SK-N-SH treated with all-trans-retinoic acid at 6 μM for 48 hours (cell line): ENCODE data around the gene RSL24D1.

ENCODE experiments used
- RARB ChIP-seq: fragments of 250-450 bp; sonication (Bioruptor Pico); IDR thresholded peaks from 2 replicates; pipeline ENCODE4 v1.8.0; 2021; ENCODE audit warnings: mild to moderate bottlenecking, moderate library complexity
- TCF4 ChIP-seq: fragments of 250-450 bp; sonication (Bioruptor Pico); IDR thresholded peaks from 2 replicates; pipeline ENCODE4 v1.8.0; 2021; ENCODE audit warnings: mild to moderate bottlenecking, moderate library complexity, borderline replicate concordance
- ZC3H10 ChIP-seq: fragments of 250-450 bp; sonication (Bioruptor Pico); IDR thresholded peaks from 2 replicates; pipeline ENCODE4 v1.5.1; 2021; ENCODE audit warnings: mild to moderate bottlenecking, moderate library complexity
- ZFP3 ChIP-seq: fragments of 250-450 bp; sonication (Bioruptor Pico); IDR thresholded peaks from 2 replicates; pipeline ENCODE4 v1.5.0; 2020; ENCODE audit warnings: mild to moderate bottlenecking, moderate library complexity
- ZFP30 ChIP-seq: fragments of 450-650 bp; formaldehyde crosslinking; IDR thresholded peaks from 2 replicates; pipeline ENCODE4 v1.5.0; 2022; ENCODE audit warnings: mild to moderate bottlenecking, moderate library complexity
- ZNF8 ChIP-seq: fragments of 450-650 bp; formaldehyde crosslinking; IDR thresholded peaks from 2 replicates; pipeline ENCODE4 v1.5.0; 2020; ENCODE audit warnings: mild to moderate bottlenecking, moderate library complexity
- TF ChIP-seq, protein P1 (sequence below): fragments of 250-450 bp; sonication (Bioruptor Pico); IDR thresholded peaks from 2 replicates; pipeline ENCODE4 v1.5.1; 2020; ENCODE audit warnings: low read depth, mild to moderate bottlenecking, moderate library complexity
- TF ChIP-seq, protein P2 (sequence below): fragments of 250-450 bp; sonication (Bioruptor Pico); IDR thresholded peaks from 2 replicates; pipeline ENCODE4 v1.8.0; 2020; ENCODE audit warnings: mild to moderate bottlenecking, moderate library complexity, borderline replicate concordance

DNA sequence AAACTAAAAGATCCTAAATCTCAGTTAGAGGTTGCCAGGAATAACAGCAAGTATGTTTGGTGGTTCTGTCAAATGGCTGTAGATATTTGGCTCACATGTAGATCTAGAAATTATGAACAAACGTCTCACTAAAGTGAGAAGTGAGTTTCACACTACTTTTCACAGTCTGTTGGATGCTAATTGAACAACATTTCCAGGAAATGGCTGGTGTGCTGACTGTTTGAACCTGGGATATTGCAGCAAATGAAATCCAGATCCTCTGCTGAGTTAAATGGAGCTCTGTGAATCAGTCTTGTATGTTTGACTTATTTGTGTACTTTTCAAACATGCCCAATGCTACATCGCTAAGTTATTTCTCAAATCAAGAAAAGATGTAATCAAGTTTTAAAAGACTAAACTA is 21.3 kb upstream of the RSL24D1 start:
- TF ChIP-seq, protein P1, sequence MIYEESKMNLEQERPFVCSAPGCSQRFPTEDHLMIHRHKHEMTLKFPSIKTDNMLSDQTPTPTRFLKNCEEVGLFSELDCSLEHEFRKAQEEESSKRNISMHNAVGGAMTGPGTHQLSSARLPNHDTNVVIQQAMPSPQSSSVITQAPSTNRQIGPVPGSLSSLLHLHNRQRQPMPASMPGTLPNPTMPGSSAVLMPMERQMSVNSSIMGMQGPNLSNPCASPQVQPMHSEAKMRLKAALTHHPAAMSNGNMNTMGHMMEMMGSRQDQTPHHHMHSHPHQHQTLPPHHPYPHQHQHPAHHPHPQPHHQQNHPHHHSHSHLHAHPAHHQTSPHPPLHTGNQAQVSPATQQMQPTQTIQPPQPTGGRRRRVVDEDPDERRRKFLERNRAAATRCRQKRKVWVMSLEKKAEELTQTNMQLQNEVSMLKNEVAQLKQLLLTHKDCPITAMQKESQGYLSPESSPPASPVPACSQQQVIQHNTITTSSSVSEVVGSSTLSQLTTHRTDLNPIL (CRISPR knock-in tag) = no peak
- TF ChIP-seq RARB (CRISPR knock-in tag) (no peak), ZFP3 (CRISPR knock-in tag) (no peak), ZNF8 (CRISPR knock-in tag) (no peak), ZFP30 (CRISPR knock-in tag) (no peak), ZC3H10 (CRISPR knock-in tag) (no peak), TCF4 (CRISPR knock-in tag) (peak; percentile 51; the same call in 1 of the 2 replicates)
- TF ChIP-seq, protein P2, sequence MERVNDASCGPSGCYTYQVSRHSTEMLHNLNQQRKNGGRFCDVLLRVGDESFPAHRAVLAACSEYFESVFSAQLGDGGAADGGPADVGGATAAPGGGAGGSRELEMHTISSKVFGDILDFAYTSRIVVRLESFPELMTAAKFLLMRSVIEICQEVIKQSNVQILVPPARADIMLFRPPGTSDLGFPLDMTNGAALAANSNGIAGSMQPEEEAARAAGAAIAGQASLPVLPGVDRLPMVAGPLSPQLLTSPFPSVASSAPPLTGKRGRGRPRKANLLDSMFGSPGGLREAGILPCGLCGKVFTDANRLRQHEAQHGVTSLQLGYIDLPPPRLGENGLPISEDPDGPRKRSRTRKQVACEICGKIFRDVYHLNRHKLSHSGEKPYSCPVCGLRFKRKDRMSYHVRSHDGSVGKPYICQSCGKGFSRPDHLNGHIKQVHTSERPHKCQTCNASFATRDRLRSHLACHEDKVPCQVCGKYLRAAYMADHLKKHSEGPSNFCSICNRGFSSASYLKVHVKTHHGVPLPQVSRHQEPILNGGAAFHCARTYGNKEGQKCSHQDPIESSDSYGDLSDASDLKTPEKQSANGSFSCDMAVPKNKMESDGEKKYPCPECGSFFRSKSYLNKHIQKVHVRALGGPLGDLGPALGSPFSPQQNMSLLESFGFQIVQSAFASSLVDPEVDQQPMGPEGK = no peak
